ENCODE results near the gene B2M. TPM values are rescaled to one million over a fixed set of nuclear protein-coding genes. Genes with fewer than 3 reads are reported as not detected.

B2M gene
- total RNA-seq, 1 experiment from 2014 or later = 388 TPM

- no peak overlapping the region; the same call in 1 of the 2 replicates for H3K27ac ChIP-seq (ENCODE audit: low read depth, low read length)
- ATAC-seq = no peak
- peaks cover 5 to 13% of the 10 kb centered on the region in 2 experiments for H3K4me1 ChIP-seq (ENCODE audit: control insufficient read depth in 1 of 2, insufficient read depth in 2 of 2, low read length in 2 of 2)
- intact Hi-C loops (cut with micrococcal nuclease) = no loop called here
- H3K36me3 ChIP-seq (ENCODE audit: control insufficient read depth in 1 of 2, insufficient read depth in 2 of 2, low read length in 2 of 2) = peaks cover 12% of the 10 kb centered on the region in 2 experiments
- H4K20me1 ChIP-seq (ENCODE audit: insufficient read depth) = no peaks in the 10 kb centered on the region
- no peak overlapping the region for H3K9ac ChIP-seq (ENCODE audit: low read length)
- no peak overlapping the region; a peak in 1 of 4 replicates for H3K4me3 ChIP-seq (replicated peaks in 1 of 2; ENCODE audit: low read depth in 1 of 2, low read length in 2 of 2)
- no TSS peak for BruUV-seq (replicated peaks)
- no peaks in the 10 kb centered on the region for H3K9me2 ChIP-seq (ENCODE audit: insufficient read depth)
- no peak for DNase-seq (ENCODE audit: low read depth, low spot score)
- CTCF ChIA-PET = no interaction called here
- RAD21 ChIA-PET (ENCODE audit: low non-redundant PET in 1 of 2, low total read pairs in 2 of 2, uncharacterized antibody in 2 of 2, unreplicated experiment in 2 of 2) = no interaction called here
- H3K9me3 ChIP-seq (ENCODE audit: control insufficient read depth in 1 of 2, insufficient read depth in 1 of 2, low read depth in 1 of 2, low read length in 2 of 2) = no peaks in the 10 kb centered on the region
- H2AFZ ChIP-seq (ENCODE audit: low read depth, low read length, poor library complexity, severe bottlenecking) = no peak overlapping the region
- TF ChIP-seq POLR2AphosphoS5 (IDR thresholded peaks at IDR 0.05; ENCODE audit: low read depth, low read length) (no peak), SP1 (IDR thresholded peaks at IDR 0.05; ENCODE audit: low read depth) (no peak), POLR2A (IDR thresholded peaks at IDR 0.05; ENCODE audit: borderline replicate concordance, extremely low read depth, insufficient read depth, insufficient read length) (no peak), TCF7L2 (IDR thresholded peaks at IDR 0.05; ENCODE audit: borderline replicate concordance, extremely low read depth, insufficient read depth, insufficient read length) (no peak), YY1 (IDR thresholded peaks at IDR 0.05; ENCODE audit: extremely low read depth, insufficient replicate concordance, low read depth, low read length) (no peak), ATF3 (IDR thresholded peaks at IDR 0.05) (no peak), SRF (IDR thresholded peaks at IDR 0.05; ENCODE audit: low read depth) (no peak), EZH2phosphoT487 (IDR thresholded peaks at IDR 0.05; ENCODE audit: borderline replicate concordance) (no peak), REST (IDR thresholded peaks at IDR 0.05; ENCODE audit: low read depth) (no peak), CTCF (IDR thresholded peaks at IDR 0.05 in 2 of 3, conservative IDR thresholded peaks at IDR 0.05 in 1 of 3; ENCODE audit: borderline replicate concordance in 1 of 3, insufficient read depth in 1 of 3, low read depth in 2 of 3, low read length in 2 of 3) (no peak), JUND (IDR thresholded peaks at IDR 0.05) (no peak), RAD21 (IDR thresholded peaks at IDR 0.05; ENCODE audit: low read depth) (no peak), MAX (IDR thresholded peaks at IDR 0.05) (no peak), ZFX (IDR thresholded peaks at IDR 0.05) (no peak), EZH2 (IDR thresholded peaks at IDR 0.05) (no peak), ZNF274 (IDR thresholded peaks at IDR 0.05; ENCODE audit: low read depth, low read length) (no peak), FOSL1 (IDR thresholded peaks at IDR 0.05; ENCODE audit: low read depth) (no peak), CBX3 (IDR thresholded peaks at IDR 0.05; ENCODE audit: low read depth) (no peak), CEBPB (IDR thresholded peaks at IDR 0.05; ENCODE audit: low read depth) (no peak), SIN3A (IDR thresholded peaks at IDR 0.05; ENCODE audit: low read depth) (no peak)
- no peaks in the 10 kb centered on the region for H3K27me3 ChIP-seq (ENCODE audit: insufficient read depth, low read length)
- peak overlapping the region; percentile 78; the same call in 1 of the 2 replicates for H3K4me2 ChIP-seq (ENCODE audit: low read length)
- peaks cover 29% of the 10 kb centered on the region for H3K79me2 ChIP-seq (ENCODE audit: insufficient read depth, low read length)
- POLR2A ChIA-PET = no interaction called here
Measured at GRCh38 chr15:44661576-44661975, 49.7 kb upstream of the B2M start.
